Right lobe of liver (tissue), 6 donors: ENCODE data around the gene OGA. TPM values are rescaled to one million over a fixed set of nuclear protein-coding genes. Genes with fewer than 3 reads are reported as not detected.

Source experiments
- ATAC-seq, 4 donors: fragments of 200-7000 bp; cut with Tn5 transposase; one replicate each; pipeline ENCODE4 v1.9.1; 2020; ENCODE audit warnings: mild to moderate bottlenecking in 4 of 4, moderate library complexity in 4 of 4
- DNase-seq, 3 donors: peaks; one replicate each; pipeline ENCODE4 v3.0.0-alpha.2; 2020
- H3K27ac ChIP-seq, 3 donors: fragments of 200-600 bp; one replicate each; pipeline ENCODE4 v1.8.0; 2022
- H3K27me3 ChIP-seq, 2 donors: fragments of 200-600 bp; one replicate each; pipeline ENCODE4 v1.8.0; 2022
- H3K36me3 ChIP-seq, 4 donors: fragments of 200-600 bp; sonication (generic) in 1 of 4; one replicate each; pipeline versions ENCODE4 v1.5.1 to v1.8.0; 2017 to 2022; ENCODE audit warnings: control low read depth in 1 of 4
- H3K4me1 ChIP-seq, 4 donors: fragments of 200-600 bp; sonication (generic) in 1 of 4; one replicate each; pipeline versions ENCODE4 v1.5.1 to v1.8.0; 2017 to 2022; ENCODE audit warnings: control low read depth in 1 of 4
- H3K4me3 ChIP-seq, 3 donors: fragments of 200-600 bp; one replicate each; pipeline ENCODE4 v1.8.0; 2022
- H3K9me3 ChIP-seq, 4 donors: fragments of 200-600 bp; sonication (generic) in 1 of 4; one replicate each; pipeline versions ENCODE4 v1.5.1 to v1.8.0; 2017 to 2022; ENCODE audit warnings: control low read depth in 1 of 4
- POLR2A ChIP-seq: fragments of 450-650 bp; IDR thresholded peaks from one replicate; pipeline ENCODE4 v1.6.1; 2017; ENCODE audit warnings: antibody characterized with exemption, mild to moderate bottlenecking
- WGBS: methylation state at CpG from one replicate; pipeline ENCODE4 v1.1.6; 2018; ENCODE audit warnings: low coverage, low lambda C conversion rate; ENCODE audit not compliant: insufficient coverage; ENCODE audit errors: missing lambda C conversion rate; 5-methylcytosine and 5-hydroxymethylcytosine counted together
- intact Hi-C, 2 donors: fragments of 100-400 bp; cut with DNase I; formaldehyde crosslinking; loops; one replicate each; pipeline versions ENCODE4 v1.11.2 to v1.14.1; 2022
- total RNA-seq, 6 experiments: library from RNA; depleted of rRNA in 2 of 6; stranded (reverse); fragments of >200 nt in 2 of 6; fragmentation: NEBNext Ultra II Directional in 3 of 6; extraction: Animal tissue kit (Norgen Biotek cat#: 25700) in 3 of 6; gene quantifications; one replicate each; pipeline versions ENCODE4 v1.1.0 to v1.2.4, GENCODE V29; 2016 to 2023
- TF ChIP-seq, protein P1 (sequence below), 4 donors: fragments of 200-600 bp in 3 of 4; fragments of 450-650 bp in 1 of 4; IDR thresholded peaks; one replicate each; pipeline versions ENCODE4 v1.5.1 to v1.8.0; 2016 to 2022; ENCODE audit warnings: antibody characterized with exemption in 4 of 4, mild to moderate bottlenecking in 2 of 4
- donor health status: DM: no; HTN: yes; CAD: no.
- donor health status: DM: no; HTN: no; CAD: no.
- donor health status: DM: no; HTN: no; CAD: no.
- donor health status: DM: no; HTN: yes; CAD: no.
- donor health status: DM: no; HTN: yes; CAD: no.

OGA gene
- total RNA-seq, 6 experiments from 2014 or later = 34.7 to 52.2 (median 36.7) TPM

GRCh38 chr10:101762736-101763135 is 55.5 kb downstream of the OGA start:
- Histone ChIP-seq H3K27me3 (no peaks in the 10 kb centered on the region), H3K9me3 (no peaks in the 10 kb centered on the region), H3K36me3 (no peaks in the 10 kb centered on the region), H3K4me1 (no peaks in the 10 kb centered on the region), H3K27ac (no peak overlapping the region), H3K4me3 (no peak overlapping the region)
- WGBS = no CpG with 5 or more reads among the region's 5 CpGs
- no peak for ATAC-seq
- no peak for DNase-seq
- TF ChIP-seq, protein P1, sequence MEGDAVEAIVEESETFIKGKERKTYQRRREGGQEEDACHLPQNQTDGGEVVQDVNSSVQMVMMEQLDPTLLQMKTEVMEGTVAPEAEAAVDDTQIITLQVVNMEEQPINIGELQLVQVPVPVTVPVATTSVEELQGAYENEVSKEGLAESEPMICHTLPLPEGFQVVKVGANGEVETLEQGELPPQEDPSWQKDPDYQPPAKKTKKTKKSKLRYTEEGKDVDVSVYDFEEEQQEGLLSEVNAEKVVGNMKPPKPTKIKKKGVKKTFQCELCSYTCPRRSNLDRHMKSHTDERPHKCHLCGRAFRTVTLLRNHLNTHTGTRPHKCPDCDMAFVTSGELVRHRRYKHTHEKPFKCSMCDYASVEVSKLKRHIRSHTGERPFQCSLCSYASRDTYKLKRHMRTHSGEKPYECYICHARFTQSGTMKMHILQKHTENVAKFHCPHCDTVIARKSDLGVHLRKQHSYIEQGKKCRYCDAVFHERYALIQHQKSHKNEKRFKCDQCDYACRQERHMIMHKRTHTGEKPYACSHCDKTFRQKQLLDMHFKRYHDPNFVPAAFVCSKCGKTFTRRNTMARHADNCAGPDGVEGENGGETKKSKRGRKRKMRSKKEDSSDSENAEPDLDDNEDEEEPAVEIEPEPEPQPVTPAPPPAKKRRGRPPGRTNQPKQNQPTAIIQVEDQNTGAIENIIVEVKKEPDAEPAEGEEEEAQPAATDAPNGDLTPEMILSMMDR (IDR thresholded peaks at IDR 0.05) = no peak
- TF ChIP-seq POLR2A = no peak
- intact Hi-C loops = no loop called here

- intact Hi-C loops = no loop called here
- 83% methylated on average over 4 of the region's 9 CpGs for WGBS
- H3K36me3 ChIP-seq = no peaks in the 10 kb centered on the region
- no peaks in the 10 kb centered on the region for H3K9me3 ChIP-seq
- H3K27ac ChIP-seq = no peak overlapping the region
- H3K4me3 ChIP-seq = no peak overlapping the region
- ATAC-seq (no peak), DNase-seq (no peak)
- H3K27me3 ChIP-seq = no peaks in the 10 kb centered on the region
- no peak for TF ChIP-seq POLR2A
- TF ChIP-seq, protein P1 (IDR thresholded peaks at IDR 0.05) = no peak
- no peaks in the 10 kb centered on the region for H3K4me1 ChIP-seq
These were observed 57.0 kb downstream of the OGA start for GRCh38 chr10:101761226-101761625.

DNA sequence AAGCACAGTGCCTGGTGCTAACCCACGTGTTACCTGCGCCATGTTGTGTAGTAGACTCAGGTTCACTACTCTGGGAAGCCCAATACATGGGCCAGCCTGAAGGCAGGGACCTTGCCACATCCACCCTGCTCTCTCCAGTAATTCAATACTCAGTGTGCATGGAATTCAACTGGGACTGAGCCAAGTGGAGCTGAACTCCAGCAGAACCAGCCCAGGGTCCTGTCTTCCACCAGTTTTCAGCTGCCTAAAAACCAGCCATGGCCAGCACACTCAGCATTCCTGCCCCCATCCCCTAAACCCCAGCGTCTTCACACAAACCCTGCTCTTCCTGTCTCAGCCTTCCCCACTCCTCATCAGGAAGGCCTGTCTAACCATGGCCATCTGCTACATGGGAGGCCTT is 57.7 kb downstream of the OGA start:
- TF ChIP-seq POLR2A = no peak
- TF ChIP-seq, protein P1 (IDR thresholded peaks at IDR 0.05) = no peak
- 79% methylated on average over 3 of the region's 3 CpGs for WGBS
- ATAC-seq (no peak), DNase-seq (no peak)
- Histone ChIP-seq H3K4me1 (no peaks in the 10 kb centered on the region), H3K27ac (no peak overlapping the region), H3K27me3 (no peaks in the 10 kb centered on the region), H3K36me3 (no peaks in the 10 kb centered on the region), H3K4me3 (no peak overlapping the region), H3K9me3 (no peaks in the 10 kb centered on the region)
- intact Hi-C loops = no loop called here

DNA sequence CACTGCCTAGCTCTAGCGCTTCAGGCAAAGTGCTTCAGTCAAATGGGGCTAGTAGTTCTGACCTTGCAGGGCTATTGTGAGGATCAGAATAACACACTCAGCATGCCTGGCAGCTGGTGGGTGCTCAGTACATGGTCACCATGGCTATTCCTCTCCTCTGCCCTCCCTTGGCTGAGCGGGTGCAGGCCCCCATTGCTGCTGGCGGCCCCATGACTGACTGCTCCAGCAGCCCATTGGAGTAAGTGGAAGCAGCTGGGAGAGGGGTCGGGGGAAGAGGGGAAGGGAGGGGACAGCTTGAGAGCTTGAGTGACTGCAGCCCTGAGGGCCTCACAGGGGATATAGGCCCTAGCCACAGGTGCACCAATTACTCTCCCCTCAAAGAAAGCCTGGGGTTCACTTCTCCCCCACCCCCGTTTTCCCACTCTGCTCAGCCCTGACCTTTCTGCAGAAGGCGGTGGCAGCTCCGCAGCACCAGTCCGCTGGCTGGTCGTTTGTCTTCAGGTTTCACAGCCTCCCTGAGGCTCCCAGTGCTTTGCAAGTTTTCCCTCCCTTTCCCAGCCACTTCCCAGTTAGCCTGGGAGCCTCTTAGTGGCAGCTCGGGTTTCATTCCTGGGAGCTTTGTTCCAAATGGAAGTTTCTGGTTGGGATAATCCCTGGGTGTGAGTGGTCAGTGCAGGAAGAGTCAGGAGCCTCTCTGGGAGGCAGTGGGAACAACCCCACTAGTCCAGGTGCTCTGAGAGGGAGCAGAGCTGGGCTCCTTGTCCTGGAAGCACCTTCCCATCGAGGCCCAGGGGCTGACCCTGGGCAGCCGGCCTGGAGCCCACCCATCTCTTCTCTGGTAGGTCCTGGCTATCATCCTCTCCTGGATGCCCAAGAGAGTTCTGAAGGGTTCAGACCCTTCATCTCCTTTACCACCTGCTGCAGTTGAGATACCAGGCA is 58.7 kb downstream of the OGA start:
- Histone ChIP-seq H3K4me3 (no peak overlapping the region), H3K27me3 (no peaks in the 10 kb centered on the region), H3K4me1 (no peaks in the 10 kb centered on the region), H3K27ac (no peak overlapping the region), H3K9me3 (no peaks in the 10 kb centered on the region), H3K36me3 (no peaks in the 10 kb centered on the region)
- TF ChIP-seq, protein P1 (IDR thresholded peaks at IDR 0.05) = no peak
- no peak for TF ChIP-seq POLR2A
- intact Hi-C loops = no loop called here
- DNase-seq (no peak), ATAC-seq (no peak)
- 33% methylated on average over 1 of the region's 12 CpGs for WGBS
